Subcutaneous abdominal adipose tissue (tissue), 5 donors: ENCODE results near the gene PIM2.

ENCODE experiments used
- H3K27ac ChIP-seq: one replicate; pipeline ENCODE4 v1.7.0; 2013; ENCODE audit warnings: low read depth, mild to moderate bottlenecking, inconsistent platforms, low read length, moderate library complexity
- H3K27me3 ChIP-seq, 5 donors: one replicate each; pipeline ENCODE4 v1.7.0; 2013; ENCODE audit warnings: low read length in 5 of 5, inconsistent platforms in 1 of 5; ENCODE audit not compliant: control insufficient read depth in 5 of 5, insufficient read depth in 4 of 5
- H3K36me3 ChIP-seq, 5 donors: one replicate each; pipeline ENCODE4 v1.7.0; 2013; ENCODE audit warnings: low read length in 5 of 5; ENCODE audit not compliant: control insufficient read depth in 5 of 5, insufficient read depth in 5 of 5
- H3K4me1 ChIP-seq, 5 donors: one replicate each; pipeline ENCODE4 v1.7.0; 2013; ENCODE audit warnings: low read length in 5 of 5, mild to moderate bottlenecking in 3 of 5, moderate library complexity in 1 of 5; ENCODE audit not compliant: control insufficient read depth in 5 of 5, insufficient read depth in 5 of 5
- H3K4me3 ChIP-seq, 5 donors: one replicate each; pipeline ENCODE4 v1.7.0; 2013; ENCODE audit warnings: low read length in 5 of 5, low read depth in 1 of 5
- H3K9ac ChIP-seq, 5 donors: one replicate each; pipeline ENCODE4 v1.7.0; 2013; ENCODE audit warnings: low read length in 5 of 5, mild to moderate bottlenecking in 4 of 5, moderate library complexity in 3 of 5
- H3K9me3 ChIP-seq, 5 donors: one replicate each; pipeline ENCODE4 v1.7.0; 2013; ENCODE audit warnings: low read length in 5 of 5; ENCODE audit not compliant: control insufficient read depth in 5 of 5
- donor health status: healthy.
- donor health status: healthy.
- donor health status: healthy.
- donor health status: healthy.
- donor health status: healthy.

The PIM2 gene

GRCh38 chrX:48897625-48898306 is 21.1 kb downstream of the PIM2 start, which contains the start of the genes PQBP1 and TIMM17B:
Gene PQBP1 (plus strand): TSS chrX:48897930. CDS start chrX:48898510, 580 bp downstream.
Gene TIMM17B (minus strand): TSS chrX:48897768. CDS start chrX:48897749, 19 bp downstream.
- Histone ChIP-seq H3K27ac (peak within 1 kb of the TSS; percentile 95), H3K4me3 (peak within 1 kb of the TSS; percentile 71 to 82 (median 80)), H3K36me3 (peaks cover 0 to 39% (median 16%) of the 10 kb centered on the region in 5 donors), H3K9me3 (peaks cover 0 to 10% (median 7%) of the 10 kb centered on the region in 5 donors), H3K9ac (peak within 1 kb of the TSS; percentile 75 to 91 (median 82)), H3K27me3 (peaks cover 0 to 8% (median 2%) of the 10 kb centered on the region in 5 donors), H3K4me1 (peaks cover 2 to 16% (median 16%) of the 10 kb centered on the region in 5 donors)

GRCh38 chrX:48897157-48897624 is 21.6 kb downstream of the PIM2 start:
- H3K27me3 ChIP-seq = peaks cover 0 to 5% (median 2%) of the 10 kb centered on the region in 5 donors
- H3K9me3 ChIP-seq = peaks cover 0 to 10% (median 7%) of the 10 kb centered on the region in 5 donors
- H3K27ac ChIP-seq = peak overlapping the region; percentile 95
- peaks cover 0 to 34% (median 10%) of the 10 kb centered on the region in 5 donors for H3K36me3 ChIP-seq
- H3K4me3 ChIP-seq = peak overlapping the region; percentile 71 to 82 (median 80)
- H3K4me1 ChIP-seq = peaks cover 2 to 16% (median 16%) of the 10 kb centered on the region in 5 donors
- H3K9ac ChIP-seq = peak overlapping the region; percentile 75 to 91 (median 82)

DNA sequence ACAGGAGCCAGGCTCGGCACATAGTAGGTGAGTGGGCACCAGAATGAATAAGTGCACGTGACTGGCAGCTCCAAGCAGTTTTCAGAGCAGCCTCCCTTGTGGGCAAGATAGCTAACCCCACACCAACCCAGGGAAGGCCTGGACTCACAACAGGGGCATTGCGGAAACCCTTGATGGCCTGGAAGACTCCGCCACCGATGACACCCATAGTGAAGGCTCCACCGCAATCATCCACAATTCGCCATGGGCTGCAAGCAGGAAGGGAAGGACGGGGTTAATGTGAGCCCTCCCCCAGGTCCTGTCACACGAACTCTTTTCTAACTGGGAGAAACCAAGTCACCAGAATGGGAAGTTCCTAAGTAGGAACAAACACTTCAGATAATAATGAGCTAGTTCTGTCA is 22.2 kb downstream of the PIM2 start:
- H3K9me3 ChIP-seq = peaks cover 0 to 10% (median 7%) of the 10 kb centered on the region in 5 donors
- H3K27me3 ChIP-seq = peaks cover 0 to 6% (median 2%) of the 10 kb centered on the region in 5 donors
- peak overlapping the region; percentile 71 to 82 (median 80) for H3K4me3 ChIP-seq
- H3K9ac ChIP-seq = peak overlapping the region in 4 of 5 donors; percentile 80 to 91 (median 85)
- H3K4me1 ChIP-seq = peaks cover 2 to 21% (median 21%) of the 10 kb centered on the region in 5 donors
- H3K36me3 ChIP-seq = peaks cover 0 to 28% (median 5%) of the 10 kb centered on the region in 5 donors
- peak overlapping the region; percentile 95 for H3K27ac ChIP-seq

DNA sequence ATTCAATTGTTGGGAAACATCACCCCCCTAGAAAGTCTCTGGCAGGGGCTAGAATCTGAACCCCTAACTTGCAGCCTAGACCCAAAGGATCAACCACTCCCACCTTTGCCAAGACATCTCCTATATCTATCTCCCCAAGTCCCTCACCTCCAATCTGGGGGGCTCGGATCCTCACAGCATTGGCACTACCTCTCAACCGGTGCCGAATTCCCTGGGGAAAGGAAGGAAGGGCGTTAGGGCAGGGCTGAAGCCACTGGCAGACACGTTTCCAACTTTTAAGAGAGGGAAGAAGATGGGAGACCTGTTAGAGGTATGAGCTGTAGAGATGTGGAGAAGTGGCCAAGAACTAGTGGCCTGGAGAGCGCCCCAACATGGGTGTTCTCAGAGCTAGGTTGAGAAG is 23.9 kb downstream of the PIM2 start:
- Histone ChIP-seq H3K9me3 (peaks cover 0 to 10% (median 7%) of the 10 kb centered on the region in 5 donors), H3K27ac (no peak overlapping the region), H3K4me1 (peaks cover 2 to 29% (median 24%) of the 10 kb centered on the region in 5 donors), H3K36me3 (peaks cover 0 to 19% (median 3%) of the 10 kb centered on the region in 5 donors), H3K9ac (no peak overlapping the region), H3K4me3 (no peak overlapping the region), H3K27me3 (peaks cover 0 to 6% (median 3%) of the 10 kb centered on the region in 5 donors)

- H3K36me3 ChIP-seq = peaks cover 0 to 17% (median 3%) of the 10 kb centered on the region in 5 donors
- peaks cover 0 to 6% (median 3%) of the 10 kb centered on the region in 5 donors for H3K27me3 ChIP-seq
- peaks cover 0 to 10% (median 7%) of the 10 kb centered on the region in 5 donors for H3K9me3 ChIP-seq
- H3K9ac ChIP-seq = no peak overlapping the region
- H3K4me1 ChIP-seq = peaks cover 2 to 29% (median 22%) of the 10 kb centered on the region in 5 donors
- no peak overlapping the region for H3K27ac ChIP-seq
- H3K4me3 ChIP-seq = no peak overlapping the region
These were observed 25.1 kb downstream of the PIM2 start for GRCh38 chrX:48893556-48894348.

DNA sequence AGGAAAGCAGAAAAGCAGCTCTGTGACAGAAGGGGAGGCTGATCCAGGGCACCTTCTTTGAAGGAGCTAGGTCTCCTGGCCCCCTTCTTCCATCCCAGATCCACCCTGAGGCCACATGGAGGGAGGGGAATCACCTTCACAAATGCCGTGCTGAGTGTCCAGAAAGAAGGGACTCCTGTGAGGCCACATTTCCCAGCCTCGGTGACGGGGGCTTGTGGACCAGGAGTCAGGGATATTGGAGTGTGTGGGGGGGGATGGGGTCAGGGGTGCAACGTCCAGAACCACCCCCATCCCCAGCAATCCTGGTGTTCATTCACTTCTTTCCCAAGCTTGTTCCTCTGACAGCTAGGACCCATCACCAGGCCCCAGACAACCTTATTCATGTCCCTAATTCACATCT is 25.9 kb downstream of the PIM2 start:
- H3K9me3 ChIP-seq = peaks cover 0 to 7% (median 6%) of the 10 kb centered on the region in 5 donors
- H3K27ac ChIP-seq = no peak overlapping the region

GRCh38 chrX:48891402-48892288 is 27.2 kb downstream of the PIM2 start:
- Histone ChIP-seq H3K9ac (peak overlapping the region in 2 of 5 donors; percentile 14 to 20), H3K27ac (no peak overlapping the region), H3K9me3 (no peaks in the 10 kb centered on the region), H3K4me3 (peak overlapping the region in 4 of 5 donors; percentile 51 to 61 (median 57)), H3K4me1 (peaks cover 2 to 18% (median 14%) of the 10 kb centered on the region in 5 donors), H3K36me3 (peaks cover 0 to 17% (median 3%) of the 10 kb centered on the region in 5 donors), H3K27me3 (peaks cover 0 to 6% (median 3%) of the 10 kb centered on the region in 5 donors)

More for the DNA sequence above, 25.9 kb downstream of the PIM2 start:
- peaks cover 0 to 17% (median 3%) of the 10 kb centered on the region in 5 donors for H3K36me3 ChIP-seq
- H3K4me1 ChIP-seq = peaks cover 2 to 22% (median 16%) of the 10 kb centered on the region in 5 donors
- H3K4me3 ChIP-seq = no peak overlapping the region
- peaks cover 0 to 6% (median 3%) of the 10 kb centered on the region in 5 donors for H3K27me3 ChIP-seq
- H3K9ac ChIP-seq = no peak overlapping the region

- peak overlapping the region in 3 of 5 donors; percentile 17 to 61 (median 20) for H3K9ac ChIP-seq
These were observed 27.9 kb downstream of the PIM2 start for GRCh38 chrX:48890934-48891401.

More at GRCh38 chrX:48890934-48891401, 27.9 kb downstream of the PIM2 start:
- peaks cover 0 to 13% (median 9%) of the 10 kb centered on the region in 5 donors for H3K4me1 ChIP-seq
- H3K27ac ChIP-seq = no peak overlapping the region
- peaks cover 0 to 6% (median 3%) of the 10 kb centered on the region in 5 donors for H3K27me3 ChIP-seq
- H3K36me3 ChIP-seq = peaks cover 0 to 17% (median 3%) of the 10 kb centered on the region in 5 donors
- no peaks in the 10 kb centered on the region for H3K9me3 ChIP-seq
- peak overlapping the region; percentile 45 to 61 (median 56) for H3K4me3 ChIP-seq
